ENCODE measurements around the gene RSPO3. TPM values are rescaled to one million over a fixed set of nuclear protein-coding genes. Genes with fewer than 3 reads are reported as not detected.

RSPO3 gene
- total and polyA plus RNA-seq, 2 of the 4 experiments (the other 2 are of a cell fraction) = not detected

Other genes with a start within 250 kb of the RSPO3 start
- 24.0 and 35.0 TPM in 2 replicates for gene RNF146, start 148.2 kb downstream of the RSPO3 start, total RNA-seq (2012; rRNA removed)
- 26.6 and 32.2 TPM in 2 replicates for gene RNF146, start 148.2 kb downstream of the RSPO3 start, polyA plus RNA-seq (2012; rRNA removed)
- gene ECHDC1, start 224.9 kb downstream of the RSPO3 start, total RNA-seq (2012; rRNA removed) = 40.3 and 114 TPM in 2 replicates
- gene ECHDC1, start 224.9 kb downstream of the RSPO3 start, polyA plus RNA-seq (2012; rRNA removed) = 23.1 and 33.1 TPM in 2 replicates

Data from IMR-90 (cell line).